IMR-90 (cell line): ENCODE measurements around the gene ATXN7L2. TPM values are rescaled to one million over a fixed set of nuclear protein-coding genes. Genes with fewer than 3 reads are reported as not detected.

Experiments used
- ATAC-seq: fragments of 200-7000 bp; cut with Tn5 transposase; 2 replicates; pipeline ENCODE4 v1.9.1; 2020; ENCODE audit warnings: low read depth, mild to moderate bottlenecking, moderate library complexity
- BruUV-seq: library from RNA; stranded (reverse); fragments of 400-500 nt; replicated peaks from 2 replicates; lab custom pipeline; 2021; lab: Mats Ljungman, UMichigan
- CTCF ChIA-PET: fragments of 300-600 bp; formaldehyde crosslinking; extraction: SDS; loops from one replicate; lab custom pipeline; 2021; ENCODE audit warnings: antibody characterized with exemption; lab: Yijun Ruan, JAX
- POLR2A ChIA-PET: fragments of 300-600 bp; sonication (Branson Sonifier 250); formaldehyde crosslinking; loops from one replicate; lab custom pipeline; 2022; ENCODE audit warnings: antibody characterized with exemption; ENCODE audit not compliant: unreplicated experiment; lab: Charles Lee
- DNase-seq: peaks from one replicate; pipeline ENCODE4 v3.0.0; 2013
- H2AFZ ChIP-seq: replicated peaks from 2 replicates; pipeline ENCODE3; 2013; ENCODE audit warnings: low read length, mild to moderate bottlenecking; ENCODE audit not compliant: poor library complexity
- H2AK5ac ChIP-seq: 2 replicates; pipeline ENCODE4 v1.6.1; 2013; ENCODE audit warnings: low read depth, low read length, inconsistent platforms
- H2AK9ac ChIP-seq: replicated peaks from 2 replicates; pipeline ENCODE3; 2013; ENCODE audit warnings: mild to moderate bottlenecking, low read depth, low read length, moderate library complexity; ENCODE audit not compliant: poor library complexity
- H2BK120ac ChIP-seq: 2 replicates; pipeline ENCODE4 v1.6.1; 2013; ENCODE audit warnings: low read depth, low read length, inconsistent platforms
- H2BK15ac ChIP-seq: 3 replicates; pipeline ENCODE4 v1.6.1; 2013; ENCODE audit warnings: low read depth, low read length, inconsistent platforms
- H2BK20ac ChIP-seq: 2 replicates; pipeline ENCODE4 v1.6.1; 2013; ENCODE audit warnings: low read depth, mild to moderate bottlenecking, inconsistent platforms, low read length, moderate library complexity
- H2BK5ac ChIP-seq: 2 replicates; pipeline ENCODE4 v1.6.1; 2013; ENCODE audit warnings: mild to moderate bottlenecking, low read depth, low read length, inconsistent platforms; ENCODE audit not compliant: poor library complexity, severe bottlenecking
- H3K14ac ChIP-seq: replicated peaks from 2 replicates; pipeline ENCODE4 v1.6.1; 2013; ENCODE audit warnings: low read depth, low read length, inconsistent platforms
- H3K18ac ChIP-seq: 2 replicates; pipeline ENCODE4 v1.6.1; 2013; ENCODE audit warnings: low read depth, low read length, control low read depth
- H3K23ac ChIP-seq: 2 replicates; pipeline ENCODE4 v1.6.1; 2013; ENCODE audit warnings: low read depth, low read length, inconsistent platforms
- H3K27ac ChIP-seq: 2 replicates; pipeline ENCODE4 v1.5.1; 2013; ENCODE audit warnings: mild to moderate bottlenecking, control low read depth, low read length; ENCODE audit not compliant: insufficient read depth
- H3K27me3 ChIP-seq: 2 replicates; pipeline ENCODE4 v1.6.1; 2013; ENCODE audit warnings: low read length; ENCODE audit not compliant: control insufficient read depth, insufficient read depth
- H3K36me3 ChIP-seq: 2 replicates; pipeline ENCODE4 v1.6.1; 2013; ENCODE audit warnings: low read length, mixed read lengths; ENCODE audit not compliant: control insufficient read depth, insufficient read depth
- H3K4ac ChIP-seq: 2 replicates; pipeline ENCODE4 v1.6.1; 2013; ENCODE audit warnings: low read depth, low read length, inconsistent platforms
- H3K4me1 ChIP-seq: 2 replicates; pipeline ENCODE4 v1.6.1; 2013; ENCODE audit warnings: low read length, mixed read lengths; ENCODE audit not compliant: control insufficient read depth, insufficient read depth
- H3K4me2 ChIP-seq: 2 replicates; pipeline ENCODE4 v1.6.1; 2013; ENCODE audit warnings: low read depth, mild to moderate bottlenecking, control low read depth, low read length, moderate library complexity
- H3K4me3 ChIP-seq: 2 replicates; pipeline ENCODE4 v1.5.1; 2013; ENCODE audit warnings: low read depth, mild to moderate bottlenecking, control low read depth, low read length, moderate library complexity; ENCODE audit not compliant: insufficient read depth
- H3K56ac ChIP-seq: 2 replicates; pipeline ENCODE4 v1.6.1; 2013; ENCODE audit warnings: low read length, inconsistent platforms; ENCODE audit not compliant: insufficient read depth; ENCODE audit errors: extremely low read depth
- H3K79me1 ChIP-seq, 2 experiments: 2 replicates each; pipeline ENCODE4 v1.6.1; 2013; ENCODE audit warnings: low read length in 2 of 2, inconsistent platforms in 1 of 2, low read depth in 1 of 2
- H3K9ac ChIP-seq: 2 replicates; pipeline ENCODE4 v1.6.1; 2013; ENCODE audit warnings: low read depth, low read length, control low read depth
- H3K9me1 ChIP-seq: 2 replicates; pipeline ENCODE4 v1.6.1; 2013; ENCODE audit warnings: low read length, inconsistent platforms; ENCODE audit not compliant: insufficient read depth
- H3K9me3 ChIP-seq: 2 replicates; pipeline ENCODE4 v1.6.1; 2013; ENCODE audit warnings: low read length; ENCODE audit not compliant: control insufficient read depth, insufficient read depth
- H4K20me1 ChIP-seq: 2 replicates; pipeline ENCODE4 v1.6.1; 2013; ENCODE audit warnings: low read length, inconsistent platforms; ENCODE audit not compliant: insufficient read depth
- H4K5ac ChIP-seq: 2 replicates; pipeline ENCODE4 v1.6.1; 2013; ENCODE audit warnings: mild to moderate bottlenecking, low read depth, low read length, control low read depth
- H4K8ac ChIP-seq, 2 experiments: 2 replicates each; pipeline ENCODE4 v1.6.1; 2013; ENCODE audit warnings: low read depth in 2 of 2, low read length in 2 of 2, control low read depth in 1 of 2, inconsistent platforms in 1 of 2
- H4K91ac ChIP-seq: 2 replicates; pipeline ENCODE4 v1.6.1; 2013; ENCODE audit warnings: low read depth, low read length, inconsistent platforms; ENCODE audit not compliant: insufficient read depth
- BHLHE40 ChIP-seq: fragments of 150-350 bp; IDR thresholded peaks from 2 replicates; pipeline ENCODE4 v1.6.1; 2016; ENCODE audit warnings: mild to moderate bottlenecking, low read depth, low read length
- WGBS, 2 experiments: methylation state at CpG; one replicate each; pipeline versions ENCODE4 v1.1.5 to v1.1.7; 2013; ENCODE audit warnings: missing lambda C conversion rate in 2 of 2; ENCODE audit not compliant: insufficient read length in 1 of 2; ENCODE audit errors: extremely low coverage in 2 of 2; 5-methylcytosine and 5-hydroxymethylcytosine counted together
- dilution Hi-C: fragments of 300-500 bp; cut with HindIII; formaldehyde crosslinking; loops from one replicate; pipeline ENCODE4 v1.14.3; 2018; ENCODE audit warnings: low sequenced_read_pairs; ENCODE audit not compliant: unreplicated experiment
- in situ Hi-C: fragments of 300-500 bp; cut with MboI; formaldehyde crosslinking; loops from 3 replicates; pipeline ENCODE4 v1.14.3; 2019; ENCODE audit warnings: low sequenced_read_pairs, inconsistent platforms, mixed read lengths
- intact Hi-C: fragments of 100-400 bp; cut with micrococcal nuclease; formaldehyde crosslinking; loops from 2 replicates; pipeline ENCODE4 v1.10.0; 2022
- polyA plus RNA-seq, 3 experiments: library from polyadenylated mRNA; depleted of rRNA; stranded (reverse); fragments of >200 nt; gene quantifications; 2 replicates each; pipeline ENCODE4 v1.2.3, GENCODE V29; 2012; ENCODE audit warnings: low replicate concordance in 1 of 3
- total RNA-seq: library from RNA; depleted of rRNA; stranded (reverse); fragments of >200 nt; gene quantifications from 2 replicates; pipeline ENCODE4 v1.2.3, GENCODE V29; 2012
- TF ChIP-seq, protein P1 (sequence below): fragments of 150-350 bp; IDR thresholded peaks from 2 replicates; pipeline ENCODE4 v1.6.1; 2017; ENCODE audit warnings: mild to moderate bottlenecking, antibody characterized with exemption, low read length, low read depth

Gene ATXN7L2
- total and polyA plus RNA-seq, 2 of the 4 experiments (the other 2 are of a cell fraction): 1.3 to 4.8 TPM

GRCh38 chr1:109482791-109483671 is 674 bp upstream of the ATXN7L2 start:
- Histone ChIP-seq H2AFZ (peak overlapping the region; percentile 94), H2AK5ac (no peak overlapping the region), H2BK120ac (no peak overlapping the region; the same call in 1 of the 2 replicates), H4K8ac (peak overlapping the region; percentile 60 to 69; a peak in 2 of 4 replicates), H3K23ac (peak overlapping the region; percentile 85; the same call in 1 of the 2 replicates), H3K4ac (peak overlapping the region; percentile 63; the same call in 1 of the 2 replicates), H3K36me3 (peaks cover 6% of the 10 kb centered on the region; the same call in 1 of the 2 replicates), H2AK9ac (no peak overlapping the region), H2BK20ac (0 out of 2 replicates have a peak overlapping the region, but pooled peaks have one; percentile 6), H3K4me3 (peak overlapping the region; percentile 55), H2BK15ac (no peak overlapping the region), H3K14ac (peak overlapping the region; percentile 77; the same call in 1 of the 2 replicates), H3K4me1 (peaks cover 9% of the 10 kb centered on the region), H3K79me1 (peaks cover 9 to 22% of the 10 kb centered on the region in 2 experiments; a peak in 3 of 4 replicates), H3K18ac (no peak overlapping the region), H3K56ac (no peak overlapping the region), H3K9ac (peak overlapping the region; percentile 43), H3K27ac (0 out of 2 replicates have a peak overlapping the region, but pooled peaks have one; percentile 30), H3K9me1 (peaks cover 8% of the 10 kb centered on the region), H2BK5ac (no peak overlapping the region), H4K20me1 (no peaks in the 10 kb centered on the region), H3K4me2 (peak overlapping the region; percentile 96), H3K27me3 (peaks cover 22% of the 10 kb centered on the region), H4K91ac (no peak overlapping the region), H3K9me3 (no peaks in the 10 kb centered on the region), H4K5ac (no peak overlapping the region)
- TF ChIP-seq, protein P1, sequence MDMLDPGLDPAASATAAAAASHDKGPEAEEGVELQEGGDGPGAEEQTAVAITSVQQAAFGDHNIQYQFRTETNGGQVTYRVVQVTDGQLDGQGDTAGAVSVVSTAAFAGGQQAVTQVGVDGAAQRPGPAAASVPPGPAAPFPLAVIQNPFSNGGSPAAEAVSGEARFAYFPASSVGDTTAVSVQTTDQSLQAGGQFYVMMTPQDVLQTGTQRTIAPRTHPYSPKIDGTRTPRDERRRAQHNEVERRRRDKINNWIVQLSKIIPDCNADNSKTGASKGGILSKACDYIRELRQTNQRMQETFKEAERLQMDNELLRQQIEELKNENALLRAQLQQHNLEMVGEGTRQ: no peak
- TF ChIP-seq BHLHE40: no peak
- ChIA-PET CTCF (interaction anchor here (0.6 to 0.9 kb wide), 2 partner anchors 13 to 50 kb away, joined by 3 read pairs; no protein-coding TSS in a partner anchor), POLR2A (no interaction called here)
- dilution Hi-C loops: no loop called here
- intact Hi-C loops: loop anchor here (1.0 to 5.0 kb wide), 2 partner anchors 36 to 57 kb away; partner anchors contain the start of gene PSMA5
- DNase-seq (peak; percentile 13), ATAC-seq (peak; percentile 42)
- in situ Hi-C loops: no loop called here
- no TSS peak for BruUV-seq
- WGBS, 2 experiments: 0% methylated on average over 5 of the region's 29 CpGs; no CpG with 5 or more reads in 1 of the 2 experiments
